ENCODE measurements around the gene SOX15.
A peak's percentile ranks its signal among the peaks of the same experiment; 100 is the strongest.
"Not testable (repeated sequence)": the region's sequence is repeated elsewhere in the genome, so short reads cannot be mapped to it uniquely, and the experiment has no call there.

The SOX15 gene

DNA sequence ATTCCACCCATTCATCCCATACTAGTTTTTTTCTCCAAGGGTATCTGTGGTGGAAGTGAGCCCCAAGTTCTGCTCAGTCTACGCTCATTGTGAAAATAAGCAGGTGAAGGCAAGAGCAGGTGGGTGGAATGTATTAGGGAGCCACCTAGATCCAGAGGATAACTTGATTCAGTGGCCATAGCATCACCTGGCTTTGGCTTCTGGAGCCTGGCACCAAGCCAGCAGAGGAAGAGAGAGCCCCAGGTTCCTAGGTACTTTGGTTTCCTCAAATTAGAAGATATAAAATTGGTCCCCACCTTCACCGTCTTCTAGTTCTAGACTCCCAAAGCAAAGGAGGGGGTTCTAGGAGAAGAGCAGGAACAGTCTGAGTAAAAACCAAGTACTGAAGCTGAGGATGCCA is 20.7 kb upstream of the SOX15 start:
- no peak for DNase-seq (ENCODE audit: low read depth in 2 of 2)

DNA sequence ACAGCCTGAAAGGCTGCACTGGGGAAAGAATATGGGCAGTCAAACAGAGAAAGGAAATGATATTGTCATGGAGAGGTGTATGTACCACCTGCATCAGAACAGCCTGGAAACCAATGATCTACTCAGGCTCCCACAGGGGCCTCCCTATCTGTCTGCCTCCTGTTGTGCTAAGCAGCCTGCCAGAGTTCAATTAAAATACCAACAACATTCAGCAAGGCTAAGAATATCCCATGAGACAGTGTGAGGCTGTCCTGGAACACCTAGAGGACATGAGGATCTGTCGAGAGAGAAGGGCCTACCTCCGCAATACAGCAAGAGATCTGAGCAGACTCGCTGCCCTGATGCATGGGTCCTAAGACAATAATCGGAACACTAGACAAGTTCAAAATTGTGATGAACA is 16.4 kb upstream of the SOX15 start:
- no peak for DNase-seq (ENCODE audit: low read depth in 2 of 2)

DNA sequence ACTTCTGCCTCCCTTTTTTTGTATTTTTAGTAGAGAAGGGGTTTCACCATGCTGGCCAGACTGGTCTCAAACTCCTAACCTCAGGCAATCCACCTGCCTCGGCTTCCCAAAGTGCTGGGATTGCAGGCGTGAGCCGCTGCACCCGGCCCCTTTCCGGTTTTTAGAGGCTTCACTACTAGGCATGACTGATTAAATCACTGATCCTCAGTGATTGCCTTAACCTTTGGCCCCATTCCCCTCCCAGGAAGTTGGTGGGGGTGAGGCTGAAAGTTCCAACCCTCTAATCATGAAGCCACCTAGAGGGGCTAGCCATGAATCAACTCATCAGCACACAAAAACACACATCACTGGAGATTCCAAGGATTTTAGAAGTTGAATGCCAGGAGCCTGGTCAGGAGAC is 7.7 kb upstream of the SOX15 start:
- DNase-seq (ENCODE audit: low read depth in 2 of 2): not testable (repeated sequence)

DNA sequence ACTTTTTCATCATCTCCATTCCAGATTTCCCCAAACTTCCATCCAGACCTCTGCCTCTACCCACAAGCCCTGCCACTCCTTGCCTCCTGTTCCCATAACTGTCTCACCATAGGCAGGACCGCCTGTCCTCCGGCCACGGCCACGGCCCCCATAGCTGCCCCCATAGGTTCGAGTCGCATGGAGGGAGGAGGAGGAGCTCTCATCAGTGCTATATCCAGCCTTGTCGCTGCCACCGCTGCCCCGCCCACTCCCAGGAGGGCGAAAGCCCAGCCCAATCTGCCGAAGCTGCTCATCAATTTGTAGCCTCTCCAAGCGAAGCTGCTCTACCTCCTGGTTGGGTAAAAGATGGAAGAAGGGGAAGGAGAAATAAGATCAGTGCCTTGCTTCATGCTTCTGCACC is 3.4 kb upstream of the SOX15 start:
- DNase-seq (ENCODE audit: low read depth in 2 of 2): no peak

DNA sequence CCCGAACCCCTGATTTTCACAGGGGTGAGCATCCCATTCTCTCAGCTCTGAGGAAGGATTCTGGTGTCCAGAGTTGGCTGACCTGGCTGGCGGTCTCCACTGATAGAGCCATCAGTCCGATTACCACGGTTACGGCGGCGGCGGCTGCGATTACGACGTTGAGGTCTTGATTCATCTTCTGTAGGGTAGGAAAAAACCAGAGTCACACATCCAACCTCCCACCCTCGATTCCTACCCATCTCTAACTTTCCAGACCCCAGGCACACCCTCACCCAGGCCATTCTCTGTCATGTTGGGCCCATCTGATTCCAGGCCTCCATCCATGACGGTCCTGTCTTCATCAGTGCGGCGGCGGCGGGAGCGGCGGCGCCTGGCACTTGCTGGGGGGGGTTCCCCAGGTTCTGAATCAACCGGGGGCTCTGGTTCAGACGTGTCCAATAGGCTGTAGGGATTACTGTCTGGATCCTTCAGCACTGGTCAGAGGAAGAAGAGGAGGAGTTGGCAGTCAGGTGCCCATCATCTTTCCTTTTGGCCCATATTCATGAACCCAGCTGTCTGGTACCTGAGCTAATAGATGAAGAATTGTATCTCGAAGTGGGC is 2.6 kb upstream of the SOX15 start:
- DNase-seq (ENCODE audit: low read depth in 2 of 2): no peak

DNA sequence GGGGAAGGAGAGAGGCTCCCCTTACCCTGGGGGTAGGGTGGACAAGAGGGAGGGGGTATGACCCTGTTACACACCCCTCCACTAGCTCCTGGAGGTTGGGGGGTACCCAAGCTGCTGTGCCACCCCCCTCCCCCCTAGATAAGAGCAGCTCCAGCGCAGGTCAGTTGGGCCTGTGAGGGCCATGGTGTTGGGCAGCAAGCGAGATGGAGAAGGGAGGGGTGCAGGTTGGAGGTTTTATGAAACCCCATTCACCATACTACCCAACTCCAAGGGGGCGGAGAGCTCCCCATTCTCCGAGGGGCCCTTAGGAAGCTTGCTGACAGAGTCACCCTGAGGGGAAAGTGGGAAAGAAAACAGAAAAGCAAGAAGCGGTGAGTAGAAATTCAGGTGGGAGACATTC is 1.7 kb upstream of the SOX15 start:
- no peak for DNase-seq (ENCODE audit: low read depth in 2 of 2)

DNA sequence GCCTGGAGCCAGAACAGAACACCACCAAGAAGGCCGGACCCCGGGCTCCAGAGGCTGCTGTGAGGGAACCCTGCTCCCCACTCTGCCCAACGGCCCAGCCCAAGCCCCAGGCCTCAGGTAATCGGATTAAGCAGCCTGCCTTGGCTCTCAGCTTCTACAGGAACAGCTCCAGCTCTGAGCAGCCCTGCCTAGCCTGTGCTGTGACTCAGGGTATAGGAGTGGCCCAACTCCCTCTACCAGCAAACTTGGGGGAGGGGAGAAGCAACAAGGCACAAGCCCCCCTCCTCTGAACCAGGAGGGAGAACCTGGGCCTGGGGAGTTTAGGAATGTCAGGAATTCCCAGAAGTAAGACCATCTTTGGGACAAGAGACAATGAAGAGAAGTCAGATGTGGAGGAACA is 849 bp upstream of the SOX15 start:
- DNase-seq (ENCODE audit: low read depth in 2 of 2): no peak

DNA sequence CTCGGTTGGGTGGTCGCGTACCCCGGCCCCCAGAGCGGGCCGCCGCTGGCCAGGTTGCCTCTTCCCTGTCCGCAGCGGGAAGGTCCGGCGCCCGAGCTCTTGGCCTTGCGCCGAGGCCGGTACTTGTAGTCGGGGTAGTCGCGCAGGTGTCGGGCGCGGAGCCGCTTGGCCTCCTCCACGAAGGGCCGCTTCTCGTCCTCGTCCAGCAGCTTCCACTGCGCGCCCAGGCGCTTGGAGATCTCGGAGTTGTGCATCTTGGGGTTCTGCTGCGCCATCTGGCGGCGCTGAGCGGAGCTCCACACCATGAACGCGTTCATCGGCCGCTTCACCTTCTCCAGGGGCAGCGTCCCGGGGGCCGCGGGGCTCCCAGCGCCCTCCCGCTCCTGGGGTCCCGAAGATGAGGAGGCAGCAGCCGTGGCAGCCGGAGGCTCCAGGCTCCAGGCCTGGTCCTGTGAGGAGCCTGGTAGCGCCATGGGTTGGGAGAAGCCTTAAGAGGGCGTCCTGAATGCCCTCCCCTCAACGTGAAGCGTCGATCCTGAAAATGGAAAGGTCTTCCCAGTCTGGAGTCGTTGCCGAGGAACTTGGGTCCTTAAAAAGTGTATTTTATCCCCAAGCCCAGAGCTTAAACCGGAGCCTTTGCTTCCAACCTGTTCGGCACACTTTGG is 558 bp downstream of the SOX15 start:
- DNase-seq (ENCODE audit: low read depth in 2 of 2): peak; percentile 39 to 44

DNA sequence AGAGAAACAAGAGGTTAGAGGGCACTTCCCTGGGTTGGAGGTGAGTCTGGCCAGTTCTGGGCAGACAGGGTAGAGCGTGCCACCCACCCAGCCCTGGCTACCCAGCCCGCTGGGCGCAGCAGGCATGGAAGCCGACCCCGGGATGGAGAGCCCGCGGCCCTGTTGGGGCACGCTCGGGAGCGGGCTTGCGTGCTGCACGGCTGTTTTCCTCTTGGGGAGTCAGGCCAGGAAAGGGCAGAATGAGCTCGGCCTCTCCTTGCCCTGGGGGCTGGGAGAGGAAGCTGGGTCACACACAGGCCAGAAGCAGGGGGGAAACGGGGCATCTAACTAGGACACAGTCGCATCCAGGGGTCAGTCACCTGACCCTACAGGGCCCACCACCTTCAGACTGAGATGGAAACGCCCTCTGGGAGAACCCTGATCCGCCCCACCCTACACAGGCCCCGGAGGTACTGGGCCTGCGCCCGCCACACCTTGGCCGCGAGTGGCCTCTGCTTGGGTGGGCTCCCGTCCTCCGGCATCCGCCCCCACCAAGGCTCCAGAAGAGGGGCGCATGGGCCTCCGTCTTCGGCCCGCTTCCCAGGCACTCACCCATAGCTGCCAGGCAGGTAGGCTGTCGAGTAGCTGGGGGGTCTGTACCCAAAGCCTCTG is 1.2 kb downstream of the SOX15 start:
- DNase-seq (ENCODE audit: low read depth in 2 of 2): no peak

DNA sequence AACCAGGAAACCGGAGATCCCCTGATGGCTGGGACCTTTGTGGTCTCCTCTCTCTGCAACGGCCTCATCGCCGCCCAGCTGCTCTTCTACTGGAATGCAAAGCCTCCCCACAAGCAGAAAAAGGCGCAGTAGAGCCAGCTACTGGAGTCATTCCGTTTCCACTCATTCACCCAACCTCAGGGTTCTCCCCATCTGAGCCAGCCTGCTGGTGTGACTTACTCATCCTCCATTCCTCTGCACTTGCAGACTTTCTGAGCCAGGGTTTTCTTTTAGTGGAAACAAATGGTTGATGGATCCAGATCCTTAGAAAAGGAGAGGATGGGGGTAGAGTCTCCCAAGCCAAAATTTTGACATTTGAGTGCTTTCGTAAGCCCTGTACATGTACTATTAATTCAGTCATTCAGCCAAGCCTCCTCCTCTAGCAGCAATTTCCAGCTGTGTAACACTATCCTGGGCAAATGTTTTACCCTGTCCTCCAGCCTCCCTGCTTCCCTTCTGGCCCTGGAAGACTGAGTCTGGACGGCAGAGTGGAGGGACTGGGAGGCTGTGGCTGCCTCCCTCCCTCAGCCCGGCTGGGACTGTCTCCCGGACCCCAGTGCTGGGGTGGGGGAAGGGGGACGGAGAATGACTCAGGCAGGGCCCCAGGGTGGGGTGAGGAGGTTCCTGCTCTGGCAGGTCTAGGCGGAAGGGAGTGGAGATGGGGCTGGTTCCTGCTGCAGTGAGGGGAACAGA is 2.3 kb downstream of the SOX15 start:
- DNase-seq (ENCODE audit: low read depth in 2 of 2): no peak

DNA sequence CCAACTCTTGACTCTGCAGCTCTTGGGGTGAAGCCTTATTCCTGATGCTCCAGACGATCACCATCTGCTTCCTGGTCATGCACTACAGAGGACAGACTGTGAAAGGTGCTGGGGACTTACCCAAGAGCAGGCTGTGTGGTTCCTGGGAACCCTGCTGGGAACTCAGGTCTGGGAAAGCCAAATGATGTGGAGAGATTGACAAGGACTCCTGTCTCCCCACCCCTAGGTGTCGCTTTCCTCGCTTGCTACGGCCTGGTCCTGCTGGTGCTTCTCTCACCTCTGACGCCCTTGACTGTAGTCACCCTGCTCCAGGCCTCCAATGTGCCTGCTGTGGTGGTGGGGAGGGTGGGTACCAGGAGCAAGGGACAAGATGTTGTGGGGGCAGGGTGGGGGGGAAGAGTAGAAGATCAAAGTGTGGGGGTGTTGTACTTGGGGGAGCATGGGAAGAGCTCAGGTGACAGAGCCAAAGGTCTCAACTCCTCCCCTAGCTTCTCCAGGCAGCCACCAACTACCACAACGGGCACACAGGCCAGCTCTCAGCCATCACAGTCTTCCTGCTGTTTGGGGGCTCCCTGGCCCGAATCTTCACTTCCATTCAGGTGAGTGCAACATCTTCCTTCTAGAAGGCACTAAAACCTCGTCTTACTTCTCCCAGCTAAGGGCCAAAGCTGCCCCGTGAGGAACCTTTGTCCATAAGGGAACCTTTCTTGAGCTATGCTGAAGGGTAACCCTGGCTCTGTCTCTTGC is 3.0 kb downstream of the SOX15 start:
- DNase-seq (ENCODE audit: low read depth in 2 of 2): no peak

DNA sequence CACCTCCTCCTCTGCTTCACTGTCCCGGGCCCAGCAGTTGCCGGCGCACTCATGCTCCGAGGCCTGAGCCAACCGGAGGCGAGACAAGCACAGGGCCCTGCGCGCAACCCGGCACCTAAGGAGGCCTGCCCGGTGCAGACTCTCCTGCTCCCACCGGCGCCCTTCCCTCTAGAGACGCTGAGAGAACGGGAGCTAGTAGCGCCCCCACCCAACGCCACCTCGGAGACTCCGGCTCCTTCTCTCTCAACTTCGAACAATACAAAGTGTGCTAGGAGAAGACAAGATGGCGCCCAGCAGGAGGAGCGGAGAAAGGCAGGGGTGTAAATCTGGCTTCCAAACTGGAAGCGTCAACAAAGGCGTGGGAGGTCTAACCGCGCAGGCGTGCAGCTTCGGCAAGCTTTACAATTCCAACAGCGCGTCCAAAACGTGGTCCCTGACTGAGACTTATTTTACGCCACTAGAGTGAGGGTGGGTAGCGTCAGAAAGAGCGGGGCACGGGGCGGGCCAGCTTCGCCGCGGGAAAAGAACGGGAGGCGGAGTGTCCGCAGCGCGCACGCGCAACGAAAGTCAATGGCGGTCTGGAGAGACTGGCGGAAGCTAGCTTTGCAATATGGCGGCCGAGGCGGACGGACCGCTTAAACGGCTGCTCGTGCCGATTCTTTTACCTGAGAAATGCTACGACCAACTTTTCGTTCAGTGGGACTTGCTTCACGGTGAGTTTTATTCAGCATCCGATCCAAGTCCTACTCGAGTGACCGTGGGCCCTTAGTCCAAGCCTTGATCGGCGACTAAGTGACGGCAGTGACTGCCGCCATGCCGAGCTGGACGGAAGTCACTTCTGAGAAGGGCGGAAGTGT is 6.4 kb downstream of the SOX15 start, which contains the start of gene MPDU1:
TSS of gene MPDU1 (plus strand) at position 600 of the 857 bp plus-strand sequence. CDS start at position 611, 11 bp downstream.
- DNase-seq (ENCODE audit: low read depth in 2 of 2): peak; percentile 85 to 87

DNA sequence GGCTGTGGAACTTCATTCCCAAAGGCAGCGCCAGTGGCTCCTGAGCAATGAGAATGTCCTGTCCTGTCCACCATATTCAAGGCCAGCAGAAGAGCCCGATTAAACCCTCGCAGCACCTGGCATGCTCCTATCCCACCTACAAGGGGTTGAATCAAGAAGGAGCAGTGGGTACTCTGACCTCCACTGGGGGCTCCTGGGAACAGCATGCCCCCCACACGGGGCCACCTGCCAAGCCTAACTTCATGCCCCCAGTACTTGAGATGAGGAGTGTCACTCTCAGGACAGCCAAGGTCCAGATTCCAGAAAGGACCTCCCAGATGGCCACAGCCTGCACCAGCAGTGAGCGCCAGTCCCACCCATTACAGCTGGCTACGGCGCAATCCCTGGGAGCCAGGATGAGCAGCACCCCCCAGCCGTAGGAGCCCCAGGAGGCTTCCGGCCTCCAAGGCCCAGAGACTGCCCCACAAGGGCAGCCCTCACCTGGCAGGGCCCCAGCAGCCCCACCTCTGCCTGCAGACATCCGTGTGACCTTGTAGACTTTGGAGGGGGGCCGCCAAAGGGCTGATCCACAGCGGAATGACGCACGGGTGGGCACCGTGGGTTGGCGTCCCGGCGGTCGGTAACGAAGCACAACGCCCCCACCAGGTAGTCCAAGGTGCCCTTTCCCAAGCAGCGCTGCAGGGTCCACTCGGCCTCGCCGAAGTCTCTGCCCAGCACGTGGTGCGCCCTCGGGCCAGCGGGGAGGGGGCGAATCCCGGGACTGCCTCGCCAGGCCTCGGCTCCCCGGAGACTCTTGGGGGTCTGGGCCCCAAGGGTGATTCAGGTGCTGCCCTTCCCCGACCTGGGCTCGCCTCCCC is 7.3 kb downstream of the SOX15 start:
- DNase-seq (ENCODE audit: low read depth in 2 of 2): no peak

DNA sequence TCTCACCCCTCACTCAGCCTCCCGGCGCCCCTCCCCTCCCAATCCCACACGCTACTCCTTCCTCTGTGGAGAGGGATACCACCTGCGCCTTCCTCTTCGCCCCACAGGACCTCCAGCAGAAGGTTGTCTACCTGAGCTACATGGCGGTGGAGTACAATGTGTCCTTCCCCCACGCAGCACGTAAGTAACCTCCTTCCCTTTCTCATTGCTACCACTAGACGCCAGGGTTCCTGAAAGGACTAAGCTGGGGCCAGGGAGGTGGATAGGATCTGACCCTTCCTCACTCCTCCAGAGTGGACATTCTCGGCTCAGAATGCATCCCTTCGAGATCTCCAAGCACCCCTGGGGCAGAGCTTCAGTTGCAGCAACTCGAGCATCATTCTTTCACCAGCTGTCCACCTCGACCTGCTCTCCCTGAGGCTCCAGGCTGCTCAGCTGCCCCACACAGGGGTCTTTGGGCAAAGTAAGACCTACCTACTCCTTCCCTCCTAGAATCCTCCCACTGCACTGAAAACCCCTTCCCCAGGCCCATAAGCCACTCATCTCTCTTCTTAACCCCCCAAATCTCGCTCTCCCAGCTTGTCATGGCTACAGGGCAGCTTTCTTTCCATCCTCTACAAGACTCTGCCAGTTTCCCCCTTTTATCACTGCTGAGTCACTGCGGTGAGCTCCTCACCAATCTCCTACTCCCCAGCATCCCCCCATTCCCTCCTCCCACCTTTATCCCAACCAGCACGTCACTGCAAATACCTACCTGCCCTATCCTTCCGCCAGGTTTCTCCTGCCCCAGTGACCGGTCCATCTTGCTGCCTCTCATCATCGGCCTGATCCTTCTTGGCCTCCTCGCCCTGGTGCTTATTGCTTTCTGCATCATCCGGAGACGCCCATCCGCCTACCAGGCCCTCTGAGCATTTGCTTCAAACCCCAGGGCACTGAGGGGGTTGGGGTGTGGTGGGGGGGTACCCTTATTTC is 9.0 kb downstream of the SOX15 start:
- no peak for DNase-seq (ENCODE audit: low read depth in 2 of 2)

DNA sequence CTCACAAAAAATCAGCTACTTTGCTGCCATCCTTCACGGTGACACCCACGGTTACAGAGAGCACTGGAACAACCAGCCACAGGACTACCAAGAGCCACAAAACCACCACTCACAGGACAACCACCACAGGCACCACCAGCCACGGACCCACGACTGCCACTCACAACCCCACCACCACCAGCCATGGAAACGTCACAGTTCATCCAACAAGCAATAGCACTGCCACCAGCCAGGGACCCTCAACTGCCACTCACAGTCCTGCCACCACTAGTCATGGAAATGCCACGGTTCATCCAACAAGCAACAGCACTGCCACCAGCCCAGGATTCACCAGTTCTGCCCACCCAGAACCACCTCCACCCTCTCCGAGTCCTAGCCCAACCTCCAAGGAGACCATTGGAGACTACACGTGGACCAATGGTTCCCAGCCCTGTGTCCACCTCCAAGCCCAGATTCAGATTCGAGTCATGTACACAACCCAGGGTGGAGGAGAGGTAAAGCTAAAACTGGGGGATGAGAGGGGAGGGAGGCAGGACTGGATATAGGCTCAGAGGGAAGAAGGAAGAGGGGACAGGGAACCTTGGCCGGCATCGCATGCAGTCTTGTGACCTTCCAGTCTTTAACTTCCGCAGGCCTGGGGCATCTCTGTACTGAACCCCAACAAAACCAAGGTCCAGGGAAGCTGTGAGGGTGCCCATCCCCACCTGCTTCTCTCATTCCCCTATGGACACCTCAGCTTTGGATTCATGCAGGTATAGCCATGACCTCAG is 9.9 kb downstream of the SOX15 start:
- no peak for DNase-seq (ENCODE audit: low read depth in 2 of 2)

DNA sequence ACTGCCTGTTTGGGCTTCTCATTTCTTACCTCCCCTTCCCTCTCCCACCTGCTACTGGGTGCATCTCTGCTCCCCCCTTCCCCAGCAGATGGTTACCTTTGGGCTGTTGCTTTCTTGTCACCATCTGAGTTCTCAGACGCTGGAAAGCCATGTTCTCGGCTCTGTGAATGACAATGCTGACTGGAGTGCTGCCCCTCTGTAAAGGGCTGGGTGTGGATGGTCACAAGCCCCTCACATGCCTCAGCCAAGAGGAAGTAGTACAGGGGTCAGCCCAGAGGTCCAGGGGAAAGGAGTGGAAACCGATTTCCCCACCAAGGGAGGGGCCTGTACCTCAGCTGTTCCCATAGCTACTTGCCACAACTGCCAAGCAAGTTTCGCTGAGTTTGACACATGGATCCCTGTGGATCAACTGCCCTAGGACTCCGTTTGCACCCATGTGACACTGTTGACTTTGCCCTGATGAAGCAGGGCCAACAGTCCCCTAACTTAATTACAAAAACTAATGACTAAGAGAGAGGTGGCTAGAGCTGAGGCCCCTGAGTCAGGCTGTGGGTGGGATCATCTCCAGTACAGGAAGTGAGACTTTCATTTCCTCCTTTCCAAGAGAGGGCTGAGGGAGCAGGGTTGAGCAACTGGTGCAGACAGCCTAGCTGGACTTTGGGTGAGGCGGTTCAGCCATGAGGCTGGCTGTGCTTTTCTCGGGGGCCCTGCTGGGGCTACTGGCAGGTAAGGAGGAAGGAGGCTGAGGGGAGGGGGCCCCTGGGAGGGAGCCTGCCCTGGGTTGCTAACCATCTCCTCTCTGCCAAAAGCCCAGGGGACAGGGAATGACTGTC is 10.7 kb downstream of the SOX15 start, which contains the start of gene CD68:
TSS of gene CD68 (plus strand) at position 638 of the 833 bp plus-strand sequence. CDS start at position 678, 40 bp downstream.
- peak; percentile 26 to 31 for DNase-seq (ENCODE audit: low read depth in 2 of 2)

Measured in stimulated activated CD8-positive, alpha-beta memory T cell treated with anti-CD3 and anti-CD28 coated beads, Interleukin-7, amount 100 ng/mL, for 1 hour (primary cell).